HepG2 (cell line): Measurements from ENCODE around the gene EHD1. TPM values are rescaled to one million over a fixed set of nuclear protein-coding genes. Genes with fewer than 3 reads are reported as not detected.

Source experiments
- CEBPZ ChIP-seq: IDR thresholded peaks from 2 replicates; pipeline ENCODE4 v1.6.1; 2012; ENCODE audit warnings: low read length, improper control_type of control experiment
- HDAC1 ChIP-seq: sonication (generic); formaldehyde crosslinking; IDR thresholded peaks from 2 replicates; pipeline ENCODE4 v1.5.1; 2020; ENCODE audit warnings: mild to moderate bottlenecking, missing genetic modification reagents
- JARID2 ChIP-seq: sonication (generic); formaldehyde crosslinking; IDR thresholded peaks from 2 replicates; pipeline ENCODE4 v1.8.1; 2023; ENCODE audit warnings: missing genetic modification reagents, inconsistent platforms; ENCODE audit not compliant: insufficient replicate concordance
- KDM4B ChIP-seq: sonication (generic); formaldehyde crosslinking; IDR thresholded peaks from 2 replicates; pipeline ENCODE4 v1.4.0; 2020; ENCODE audit warnings: missing genetic modification reagents
- MXI1 ChIP-seq: IDR thresholded peaks from 3 replicates; pipeline ENCODE4 v1.6.1; 2012; ENCODE audit warnings: low read depth, low read length, inconsistent platforms, borderline replicate concordance
- MYNN ChIP-seq: sonication (generic); formaldehyde crosslinking; IDR thresholded peaks from 2 replicates; pipeline ENCODE4 v1.4.0; 2020; ENCODE audit warnings: mild to moderate bottlenecking, low read depth, missing genetic modification reagents
- RFXAP ChIP-seq: sonication (generic); formaldehyde crosslinking; IDR thresholded peaks from 2 replicates; pipeline ENCODE4 v1.4.0; 2020; ENCODE audit warnings: missing genetic modification reagents, borderline replicate concordance
- SKIL ChIP-seq: sonication (generic); formaldehyde crosslinking; IDR thresholded peaks from 2 replicates; pipeline ENCODE4 v1.8.0; 2022; ENCODE audit warnings: missing genetic modification reagents, mild to moderate bottlenecking, moderate library complexity, borderline replicate concordance
- SNAPC2 ChIP-seq: sonication (generic); formaldehyde crosslinking; IDR thresholded peaks from 2 replicates; pipeline ENCODE4 v1.8.1; 2022; ENCODE audit warnings: mild to moderate bottlenecking, missing genetic modification reagents
- SP4 ChIP-seq: sonication (generic); formaldehyde crosslinking; IDR thresholded peaks from 2 replicates; pipeline ENCODE4 v1.8.1; 2023; ENCODE audit warnings: mild to moderate bottlenecking, missing genetic modification reagents
- TBP ChIP-seq: sonication (generic); formaldehyde crosslinking; IDR thresholded peaks from 2 replicates; pipeline ENCODE4 v1.5.0; 2020; ENCODE audit warnings: missing genetic modification reagents
- ZBTB7A ChIP-seq: sonication (generic); formaldehyde crosslinking; IDR thresholded peaks from 2 replicates; pipeline ENCODE4 v1.8.0; 2022; ENCODE audit warnings: mild to moderate bottlenecking, missing genetic modification reagents
- ZFP1 ChIP-seq: IDR thresholded peaks from 2 replicates; pipeline ENCODE4 v1.6.1; 2016
- ZFP36L1 ChIP-seq: sonication (generic); formaldehyde crosslinking; IDR thresholded peaks from 2 replicates; pipeline ENCODE4 v1.8.0; 2022; ENCODE audit warnings: mild to moderate bottlenecking, missing genetic modification reagents, moderate library complexity
- ZNF281 ChIP-seq: sonication (generic); formaldehyde crosslinking; IDR thresholded peaks from 2 replicates; pipeline ENCODE4 v1.4.0; 2020; ENCODE audit warnings: missing genetic modification reagents, borderline replicate concordance
- ZNF432 ChIP-seq: sonication (generic); formaldehyde crosslinking; IDR thresholded peaks from 2 replicates; pipeline ENCODE4 v1.5.0; 2020; ENCODE audit warnings: missing genetic modification reagents, mild to moderate bottlenecking, borderline replicate concordance
- ZNF570 ChIP-seq: sonication (generic); formaldehyde crosslinking; IDR thresholded peaks from 2 replicates; pipeline ENCODE4 v1.4.0; 2020; ENCODE audit warnings: mild to moderate bottlenecking, missing genetic modification reagents, borderline replicate concordance
- ZNF615 ChIP-seq: sonication (generic); formaldehyde crosslinking; IDR thresholded peaks from 2 replicates; pipeline ENCODE4 v1.5.0; 2020; ENCODE audit warnings: mild to moderate bottlenecking, missing genetic modification reagents, borderline replicate concordance
- ZSCAN20 ChIP-seq: sonication (generic); formaldehyde crosslinking; IDR thresholded peaks from 2 replicates; pipeline ENCODE4 v1.4.0; 2020; ENCODE audit warnings: missing genetic modification reagents, mild to moderate bottlenecking, borderline replicate concordance
- polyA plus RNA-seq, 8 experiments: library from polyadenylated mRNA; depleted of rRNA in 3 of 8; stranded (reverse) in 7 of 8; unstranded in 1 of 8; fragments of >200 nt; fragmentation: Illumina TruSeq in 4 of 8; extraction: Trizol in 4 of 8; gene quantifications; 2 replicates each; pipeline versions ENCODE4 v1.2.1 to v1.2.3, GENCODE V29; 2011 to 2016; ENCODE audit warnings: low read depth in 4 of 8, missing spikeins in 1 of 8, mixed read lengths in 1 of 8; ENCODE audit not compliant: insufficient read depth in 1 of 8
- total RNA-seq, 5 experiments: library from RNA; depleted of rRNA; stranded (reverse); fragments of >200 nt; fragmentation: Illumina TruSeq; extraction: Trizol; gene quantifications; 2 replicates each; pipeline ENCODE4 v1.2.3, GENCODE V29; 2016; ENCODE audit warnings: low read depth in 1 of 5
- TF ChIP-seq, protein P1 (sequence below): IDR thresholded peaks from 2 replicates; pipeline ENCODE4 v1.6.1; 2012; ENCODE audit warnings: inconsistent platforms

EHD1 gene
- total and polyA plus RNA-seq, 2 of the 13 experiments (the other 11 are each of a cell fraction or from before 2014, with no cell fraction given): 23.6 to 26.6 TPM

GRCh38 chr11:64894070-64894811 lies 15.8 kb upstream of the EHD1 start (continued):
- TF ChIP-seq CEBPZ (no peak), SKIL (CRISPR knock-in tag) (peak; percentile 74; the same call in 1 of the 2 replicates), SP4 (CRISPR knock-in tag) (peak; percentile 79; the same call in 1 of the 2 replicates), ZNF281 (CRISPR knock-in tag) (peak; percentile 73), ZFP1 (peak; percentile 43; the same call in 1 of the 2 replicates), MXI1 (peak; percentile 81; the same call in 2 of the 3 replicates), ZFP36L1 (CRISPR knock-in tag) (peak; percentile 94), HDAC1 (CRISPR knock-in tag) (peak; percentile 89), ZNF570 (CRISPR knock-in tag) (no peak), RFXAP (peak; percentile 48; the same call in 1 of the 2 replicates), KDM4B (peak; percentile 87; the same call in 1 of the 2 replicates), SNAPC2 (CRISPR knock-in tag) (peak; percentile 78; the same call in 1 of the 2 replicates), ZSCAN20 (0 out of 2 replicates have a peak, but pooled peaks have one; percentile 16), ZNF615 (CRISPR knock-in tag) (no peak), MYNN (no peak), JARID2 (no peak), ZNF432 (CRISPR knock-in tag) (no peak), TBP (no peak), ZBTB7A (peak; percentile 96)
- TF ChIP-seq, protein P1, sequence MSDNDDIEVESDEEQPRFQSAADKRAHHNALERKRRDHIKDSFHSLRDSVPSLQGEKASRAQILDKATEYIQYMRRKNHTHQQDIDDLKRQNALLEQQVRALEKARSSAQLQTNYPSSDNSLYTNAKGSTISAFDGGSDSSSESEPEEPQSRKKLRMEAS: peak; percentile 69; the same call in 1 of the 2 replicates
